ENCODE measurements around the gene PCED1A.

The PCED1A gene

DNA sequence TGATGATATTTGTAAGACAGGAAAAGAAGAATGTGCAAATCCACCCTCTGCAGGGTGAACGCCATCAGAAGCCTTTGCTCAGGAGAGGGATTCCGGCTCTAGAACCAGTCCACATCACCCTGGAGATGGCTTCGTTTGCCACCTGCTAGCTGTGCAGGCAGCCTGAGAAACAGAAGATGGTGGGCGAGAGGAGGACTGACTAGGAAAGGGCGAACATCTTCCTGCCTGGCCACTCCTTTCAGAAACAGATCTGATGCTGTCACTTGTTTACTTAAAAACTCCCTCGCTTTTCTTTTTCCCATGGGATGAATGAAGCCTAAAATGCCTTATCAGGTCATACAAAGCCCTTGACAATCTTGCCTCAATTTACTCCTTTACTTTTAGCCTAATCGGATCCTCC, 34.0 kb upstream of the PCED1A start:
- peak overlapping the region; percentile 83 for H3K4me3 ChIP-seq (ENCODE audit: low read depth, low read length)
- peak; percentile 28 for DNase-seq (ENCODE audit: low read depth)
- TF ChIP-seq POLR2A (IDR thresholded peaks at IDR 0.05; ENCODE audit: extremely low read depth, insufficient read length), result no peak

DNA sequence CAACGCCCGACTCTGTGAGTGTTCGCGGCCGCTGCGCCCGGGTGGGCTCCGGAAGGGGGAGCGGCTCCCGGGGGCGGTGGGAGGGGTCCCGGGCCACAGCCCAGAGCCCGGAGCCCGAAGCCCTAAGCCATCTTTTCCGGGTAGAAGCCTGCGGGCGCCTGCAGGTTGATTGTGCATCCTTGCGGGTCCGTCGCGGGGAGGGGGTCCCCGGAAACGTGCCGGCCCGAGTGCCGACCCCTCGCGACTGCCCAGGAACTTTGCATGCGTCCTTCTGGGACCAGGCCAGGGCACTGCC, 33.2 kb upstream of the PCED1A start:
- peak overlapping the region; percentile 83 for H3K4me3 ChIP-seq (ENCODE audit: low read depth, low read length)
- DNase-seq (ENCODE audit: low read depth), result peak; percentile 79
- TF ChIP-seq, protein P1, sequence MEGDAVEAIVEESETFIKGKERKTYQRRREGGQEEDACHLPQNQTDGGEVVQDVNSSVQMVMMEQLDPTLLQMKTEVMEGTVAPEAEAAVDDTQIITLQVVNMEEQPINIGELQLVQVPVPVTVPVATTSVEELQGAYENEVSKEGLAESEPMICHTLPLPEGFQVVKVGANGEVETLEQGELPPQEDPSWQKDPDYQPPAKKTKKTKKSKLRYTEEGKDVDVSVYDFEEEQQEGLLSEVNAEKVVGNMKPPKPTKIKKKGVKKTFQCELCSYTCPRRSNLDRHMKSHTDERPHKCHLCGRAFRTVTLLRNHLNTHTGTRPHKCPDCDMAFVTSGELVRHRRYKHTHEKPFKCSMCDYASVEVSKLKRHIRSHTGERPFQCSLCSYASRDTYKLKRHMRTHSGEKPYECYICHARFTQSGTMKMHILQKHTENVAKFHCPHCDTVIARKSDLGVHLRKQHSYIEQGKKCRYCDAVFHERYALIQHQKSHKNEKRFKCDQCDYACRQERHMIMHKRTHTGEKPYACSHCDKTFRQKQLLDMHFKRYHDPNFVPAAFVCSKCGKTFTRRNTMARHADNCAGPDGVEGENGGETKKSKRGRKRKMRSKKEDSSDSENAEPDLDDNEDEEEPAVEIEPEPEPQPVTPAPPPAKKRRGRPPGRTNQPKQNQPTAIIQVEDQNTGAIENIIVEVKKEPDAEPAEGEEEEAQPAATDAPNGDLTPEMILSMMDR (IDR thresholded peaks at IDR 0.05; ENCODE audit: low read depth, low read length), result no peak
- no peak for TF ChIP-seq POLR2A (IDR thresholded peaks at IDR 0.05; ENCODE audit: extremely low read depth, insufficient read length)
- TF ChIP-seq, protein P2, sequence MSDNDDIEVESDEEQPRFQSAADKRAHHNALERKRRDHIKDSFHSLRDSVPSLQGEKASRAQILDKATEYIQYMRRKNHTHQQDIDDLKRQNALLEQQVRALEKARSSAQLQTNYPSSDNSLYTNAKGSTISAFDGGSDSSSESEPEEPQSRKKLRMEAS (IDR thresholded peaks at IDR 0.05; ENCODE audit: low read depth, low read length), result 0 out of 2 replicates have a peak, but pooled peaks have one; percentile 43

DNA sequence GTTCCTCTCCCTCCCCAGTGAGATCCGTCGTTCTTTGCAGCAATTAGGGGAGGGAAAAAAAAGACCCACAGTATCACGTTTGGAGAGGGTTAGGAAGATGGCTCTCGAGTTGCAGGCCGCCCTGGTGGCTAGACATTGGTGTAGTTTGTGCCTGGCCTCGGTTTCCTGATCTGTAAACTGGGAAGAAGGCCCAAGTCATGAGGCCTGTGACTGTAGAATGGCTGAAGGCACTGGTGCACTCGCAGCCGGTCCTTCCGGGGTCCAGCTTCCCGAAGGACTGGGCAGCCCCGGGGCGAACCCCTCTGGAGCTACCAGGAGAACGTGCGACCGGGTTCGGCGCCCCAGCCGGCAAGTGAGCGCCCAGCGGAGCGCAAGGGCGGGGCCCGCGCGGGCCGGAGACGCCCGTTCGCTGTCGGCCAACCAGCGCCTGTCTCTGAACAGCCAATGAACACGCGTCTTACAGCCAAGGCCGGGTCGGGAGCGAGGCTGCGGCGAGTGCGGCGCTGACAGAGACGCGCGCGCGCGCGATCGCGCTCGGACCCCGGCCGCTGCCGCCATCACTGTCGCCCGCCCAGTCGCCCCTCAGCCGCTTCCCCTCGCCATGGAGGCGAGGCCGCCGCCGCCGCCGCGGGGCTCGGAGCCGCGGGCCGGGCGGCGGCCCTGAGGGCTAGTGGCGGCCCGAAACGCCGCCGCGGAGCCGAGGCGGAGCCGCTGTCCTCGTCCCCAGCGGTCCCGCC, 32.7 kb upstream of the PCED1A start, which contains the start of gene PTPRA:
PTPRA (plus strand) TSS at position 472 of the 737 bp plus-strand sequence. CDS start 90,797 bp downstream, outside the sequence.
- TF ChIP-seq, protein P2 (IDR thresholded peaks at IDR 0.05; ENCODE audit: low read depth, low read length), result peak; percentile 80
- TF ChIP-seq POLR2A (IDR thresholded peaks at IDR 0.05; ENCODE audit: extremely low read depth, insufficient read length) (peak; percentile 99), MYC (IDR thresholded peaks at IDR 0.05; ENCODE audit: low read depth, low read length) (peak; percentile 83)
- TF ChIP-seq, protein P1 (IDR thresholded peaks at IDR 0.05; ENCODE audit: low read depth, low read length), result no peak
- peak within 1 kb of the TSS; percentile 83 for H3K4me3 ChIP-seq (ENCODE audit: low read depth, low read length)
- peak; percentile 98 for DNase-seq (ENCODE audit: low read depth)

DNA sequence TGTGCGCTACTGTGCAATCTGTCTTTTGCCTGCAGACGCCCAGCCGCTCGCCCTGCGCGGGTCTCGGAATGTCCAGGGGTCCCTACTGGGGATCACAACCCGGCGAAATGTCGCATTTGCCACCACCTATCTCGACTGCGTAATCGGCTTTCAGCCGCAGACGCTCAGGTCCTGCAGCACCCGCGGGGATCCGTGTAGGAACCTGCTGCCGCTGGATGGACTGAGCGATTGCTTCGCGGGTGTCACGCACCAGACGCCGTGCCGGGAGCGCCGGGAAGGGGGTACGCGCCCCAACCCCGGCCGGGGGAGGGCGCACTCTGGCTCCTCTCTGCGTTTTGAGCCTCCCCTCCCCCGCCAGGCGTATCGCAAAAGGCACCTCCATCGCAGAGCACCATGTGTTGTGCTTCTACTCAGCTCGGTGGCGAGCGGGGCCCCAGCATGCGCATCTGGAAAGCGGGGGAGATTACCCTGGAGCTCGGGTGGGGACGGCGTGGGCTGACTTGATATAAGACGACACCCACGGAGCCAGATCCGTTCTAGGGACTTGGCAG, 32.1 kb upstream of the PCED1A start:
- TF ChIP-seq POLR2A (IDR thresholded peaks at IDR 0.05; ENCODE audit: extremely low read depth, insufficient read length) (no peak), MYC (IDR thresholded peaks at IDR 0.05; ENCODE audit: low read depth, low read length) (peak; percentile 90)
- TF ChIP-seq, protein P1 (IDR thresholded peaks at IDR 0.05; ENCODE audit: low read depth, low read length), result peak; percentile 54
- TF ChIP-seq, protein P2 (IDR thresholded peaks at IDR 0.05; ENCODE audit: low read depth, low read length), result peak; percentile 70
- DNase-seq (ENCODE audit: low read depth), result peak; percentile 88
- H3K4me3 ChIP-seq (ENCODE audit: low read depth, low read length), result peak overlapping the region; percentile 77

DNA sequence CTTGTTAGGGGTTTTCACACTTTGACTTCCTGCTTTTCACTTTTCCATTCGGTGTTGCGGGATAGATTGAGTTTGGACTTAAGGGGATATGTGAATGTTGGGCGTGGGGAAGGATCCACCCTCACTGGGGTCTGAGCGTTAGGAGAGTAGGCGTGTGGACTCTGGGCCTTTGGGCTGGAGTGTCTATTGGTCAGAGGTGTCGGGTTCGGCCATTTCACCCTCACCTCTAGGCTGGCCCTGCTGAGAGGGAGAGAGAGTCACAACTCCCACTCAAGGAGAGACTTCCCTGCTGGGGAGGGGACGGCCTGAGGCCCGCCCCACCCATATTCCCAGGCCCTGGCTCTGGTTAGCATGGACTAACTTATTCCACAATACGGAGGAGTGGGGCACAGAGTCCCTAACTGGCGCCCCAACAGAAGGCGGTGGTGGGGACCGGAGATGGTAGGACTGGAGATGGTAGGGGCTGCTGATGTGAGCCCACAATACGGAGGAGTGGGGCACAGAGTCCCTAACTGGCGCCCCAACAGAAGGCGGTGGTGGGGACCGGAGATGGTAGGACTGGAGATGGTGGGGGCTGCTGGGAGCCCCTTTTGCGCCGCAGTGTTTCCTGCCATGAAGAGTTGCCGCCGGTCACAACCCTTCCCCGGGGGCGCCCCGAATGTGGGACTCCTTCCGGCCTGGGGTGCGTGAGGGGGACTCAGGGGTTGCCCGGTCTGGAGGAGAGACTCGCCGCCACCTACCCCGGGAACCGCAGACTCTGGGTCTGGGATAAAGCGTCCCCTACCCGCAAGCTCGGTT, 31.4 kb upstream of the PCED1A start:
- DNase-seq (ENCODE audit: low read depth), result peak; percentile 37
- TF ChIP-seq, protein P1 (IDR thresholded peaks at IDR 0.05; ENCODE audit: low read depth, low read length), result no peak
- TF ChIP-seq, protein P2 (IDR thresholded peaks at IDR 0.05; ENCODE audit: low read depth, low read length), result no peak
- TF ChIP-seq MYC (IDR thresholded peaks at IDR 0.05; ENCODE audit: low read depth, low read length) (no peak), POLR2A (IDR thresholded peaks at IDR 0.05; ENCODE audit: extremely low read depth, insufficient read length) (no peak)
- H3K4me3 ChIP-seq (ENCODE audit: low read depth, low read length), result peak overlapping the region; percentile 77

DNA sequence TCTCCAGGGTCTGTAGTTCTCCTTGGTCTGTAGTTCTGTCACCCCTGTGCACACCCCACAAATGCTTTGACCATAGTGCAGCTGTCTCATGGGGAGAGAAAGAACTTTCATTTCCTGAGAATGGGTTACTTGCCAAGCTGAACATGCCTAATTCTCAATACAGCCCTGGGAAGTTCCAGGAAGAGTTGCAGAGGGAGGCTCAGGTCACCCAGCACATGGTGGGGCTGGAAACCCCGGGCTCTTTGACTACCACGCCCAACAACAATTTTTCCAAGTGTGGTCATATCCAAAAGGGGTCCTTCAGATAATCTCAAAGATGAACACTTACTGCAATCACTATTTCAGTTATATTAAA, 30.6 kb upstream of the PCED1A start:
- peak; percentile 34 for DNase-seq (ENCODE audit: low read depth)
- TF ChIP-seq, protein P2 (IDR thresholded peaks at IDR 0.05; ENCODE audit: low read depth, low read length), result no peak
- no peak for TF ChIP-seq MYC (IDR thresholded peaks at IDR 0.05; ENCODE audit: low read depth, low read length)
- TF ChIP-seq POLR2A (IDR thresholded peaks at IDR 0.05; ENCODE audit: extremely low read depth, insufficient read length), result no peak
- H3K4me3 ChIP-seq (ENCODE audit: low read depth, low read length), result no peak overlapping the region

Measured in NB4 (cell line).